ENCODE measurements around the gene SLC11A1.

Gene SLC11A1

GRCh38 chr2:218435003-218435982 lies 53.2 kb downstream of the SLC11A1 start:
- no peak for DNase-seq (ENCODE audit: low read depth)

- DNase-seq (ENCODE audit: low read depth), result no peak
Observed at GRCh38 chr2:218436992-218437391, 54.9 kb downstream of the SLC11A1 start.

GRCh38 chr2:218437969-218438368 lies 55.9 kb downstream of the SLC11A1 start:
- no peak for DNase-seq (ENCODE audit: low read depth)

- DNase-seq (ENCODE audit: low read depth), result no peak
Observed at GRCh38 chr2:218438596-218438995, 56.5 kb downstream of the SLC11A1 start.

- DNase-seq (ENCODE audit: low read depth), result no peak
Observed at GRCh38 chr2:218444692-218445357, 62.8 kb downstream of the SLC11A1 start.

- no peak for DNase-seq (ENCODE audit: low read depth)
Observed at GRCh38 chr2:218445602-218446001, 63.5 kb downstream of the SLC11A1 start.

All from activated T-cell treated with anti-CD3 and anti-CD28 coated beads for 1 hour (primary cell).